Cardiac septum (tissue), 1 donor: ENCODE data around the gene COA1. TPM values are rescaled to one million over a fixed set of nuclear protein-coding genes. Genes with fewer than 3 reads are reported as not detected.
"Not testable (repeated sequence)": the region's sequence is repeated elsewhere in the genome, so short reads cannot be mapped to it uniquely, and the experiment has no call there.

ENCODE experiments used
- DNase-seq: peaks from one replicate; pipeline ENCODE4 v3.0.0-alpha.2; 2020; ENCODE audit warnings: low spot score
- intact Hi-C: fragments of 100-400 bp; cut with DNase I; formaldehyde crosslinking; loops from one replicate; pipeline ENCODE4 v1.14.0; 2022
- total RNA-seq: library from RNA; stranded (reverse); fragmentation: NEBNext Ultra II Directional; extraction: Animal tissue kit (Norgen Biotek cat#: 25700); gene quantifications from one replicate; pipeline ENCODE4 v1.2.1, GENCODE V29; 2021
- donor health status: DM: no; HTN: no; CAD: no.

Gene COA1
- total RNA-seq, 1 donor from 2014 or later, result 62.4 TPM

DNA sequence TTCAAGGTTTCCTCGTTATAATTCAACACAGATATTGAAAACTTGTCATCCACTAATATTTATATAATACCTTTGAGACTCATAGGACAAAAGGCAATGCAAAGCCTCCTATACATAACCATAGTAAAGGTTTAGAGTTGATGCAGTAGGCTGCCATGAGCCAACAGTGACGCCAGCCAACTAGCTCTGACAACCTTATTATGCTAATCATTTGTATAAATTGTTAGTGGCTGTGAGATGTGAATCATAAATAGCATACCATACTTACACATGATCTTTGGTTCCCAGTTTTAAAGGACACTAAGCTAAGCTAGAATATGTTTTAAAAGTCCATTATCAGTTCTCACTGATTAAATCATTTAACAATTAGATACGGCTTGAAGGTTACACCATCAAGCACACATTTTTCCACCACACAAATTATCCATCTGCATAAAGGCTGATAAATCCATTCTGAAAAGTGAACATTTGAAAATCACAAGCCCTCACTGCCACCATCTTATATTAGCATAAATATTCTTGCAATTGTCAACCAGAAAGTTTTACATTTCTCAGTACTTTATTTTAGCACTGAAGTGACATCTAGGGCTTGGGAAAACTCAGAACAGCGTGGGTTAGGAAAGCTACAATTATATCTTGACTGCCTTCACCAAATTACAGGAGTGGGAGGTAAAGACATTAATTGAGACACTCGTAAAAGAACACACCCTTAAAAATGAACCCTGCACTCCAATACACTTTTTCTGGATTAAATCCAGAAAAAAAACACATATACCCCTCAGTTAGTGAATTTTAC, 30.7 kb downstream of the COA1 start:
- intact Hi-C loops, result no loop called here

DNA sequence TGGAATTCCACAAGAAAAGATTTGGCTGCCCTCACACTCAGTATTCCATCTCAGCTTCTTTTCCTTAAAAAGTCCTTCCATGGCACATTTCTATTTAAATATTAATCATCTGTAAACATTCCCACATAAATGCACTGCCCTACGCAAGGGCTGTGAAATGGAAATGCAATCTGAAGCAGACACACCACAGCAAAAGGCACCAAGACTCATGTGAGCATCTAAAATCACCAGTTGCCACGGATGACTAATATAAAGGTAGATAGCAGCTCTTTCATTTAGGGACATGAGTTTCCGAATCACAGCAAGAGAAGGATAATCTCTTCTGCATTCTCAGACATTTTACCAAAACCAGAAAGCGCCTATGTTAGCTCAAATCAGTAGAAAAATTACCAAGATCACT, 31.6 kb downstream of the COA1 start:
- intact Hi-C loops, result no loop called here
- no peak for DNase-seq

More for the DNA sequence above, 30.7 kb downstream of the COA1 start:
- DNase-seq, result no peak

DNA sequence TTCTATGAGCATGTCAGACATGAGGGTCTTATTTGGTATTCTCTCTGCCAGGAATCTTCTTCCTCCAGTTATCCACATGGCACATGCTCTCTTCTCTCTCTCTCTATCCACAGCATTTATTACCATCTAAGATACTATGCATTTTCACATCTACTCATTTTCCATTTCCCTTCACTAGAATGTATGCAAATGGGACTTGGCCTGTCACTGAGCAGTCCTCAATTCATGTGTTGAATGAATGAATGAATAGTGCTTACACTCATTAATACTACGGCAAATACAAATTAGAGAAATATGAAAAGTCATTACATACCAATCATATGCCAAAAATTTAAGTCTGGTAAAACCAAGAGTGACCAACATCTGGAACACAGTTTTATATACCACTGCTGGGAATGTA, 34.0 kb downstream of the COA1 start:
- no peak for DNase-seq
- intact Hi-C loops, result no loop called here

DNA sequence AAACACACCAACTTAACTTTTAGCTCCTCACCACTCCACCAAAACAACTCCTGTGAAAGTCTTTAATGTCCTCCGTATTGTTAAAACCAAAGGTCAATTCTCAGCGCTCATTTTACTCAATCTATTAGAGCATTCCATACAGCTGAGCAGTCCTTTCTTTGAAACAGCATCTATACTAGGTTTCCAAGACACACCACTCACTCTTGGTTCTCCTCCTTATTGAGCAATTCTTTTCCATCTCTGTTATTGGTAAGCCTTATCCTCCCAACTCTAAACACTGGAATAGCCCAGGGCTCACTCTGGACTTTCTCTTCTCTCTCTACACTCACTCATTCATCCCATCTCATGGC, 34.9 kb downstream of the COA1 start:
- no peak for DNase-seq
- intact Hi-C loops, result no loop called here

DNA sequence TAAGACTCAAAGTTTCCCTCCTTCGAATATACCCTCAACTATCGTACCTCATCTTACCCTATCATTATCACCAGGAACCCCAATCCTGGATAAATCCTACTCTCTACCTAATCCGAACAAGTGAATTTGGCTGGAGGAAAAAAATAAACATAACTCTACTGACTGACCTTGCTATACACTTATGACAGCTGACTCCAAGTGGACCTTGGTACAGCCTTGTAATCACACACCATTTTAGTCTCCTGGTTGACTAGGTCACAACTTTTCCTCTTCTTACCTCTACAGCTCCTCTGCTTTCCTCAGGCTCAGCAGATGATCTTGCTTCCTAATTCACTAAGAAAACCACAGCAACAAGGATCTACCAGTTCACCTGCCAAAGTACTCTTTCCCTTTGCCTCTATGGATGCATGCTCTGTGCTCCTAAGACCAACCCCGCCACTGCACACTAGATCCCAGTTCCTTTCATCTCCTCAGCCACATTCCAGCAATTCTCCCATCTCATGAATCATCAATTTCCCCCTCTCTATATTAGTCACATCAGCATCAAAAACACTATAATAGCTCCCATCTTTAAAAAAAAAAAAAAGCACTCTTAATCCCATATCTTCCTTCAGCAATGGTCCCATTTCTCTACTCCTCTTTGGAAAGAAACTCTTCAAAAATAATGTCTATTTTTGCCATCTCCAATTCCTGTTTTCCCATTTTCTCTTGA, 35.5 kb downstream of the COA1 start:
- no peak for DNase-seq
- intact Hi-C loops, result no loop called here

DNA sequence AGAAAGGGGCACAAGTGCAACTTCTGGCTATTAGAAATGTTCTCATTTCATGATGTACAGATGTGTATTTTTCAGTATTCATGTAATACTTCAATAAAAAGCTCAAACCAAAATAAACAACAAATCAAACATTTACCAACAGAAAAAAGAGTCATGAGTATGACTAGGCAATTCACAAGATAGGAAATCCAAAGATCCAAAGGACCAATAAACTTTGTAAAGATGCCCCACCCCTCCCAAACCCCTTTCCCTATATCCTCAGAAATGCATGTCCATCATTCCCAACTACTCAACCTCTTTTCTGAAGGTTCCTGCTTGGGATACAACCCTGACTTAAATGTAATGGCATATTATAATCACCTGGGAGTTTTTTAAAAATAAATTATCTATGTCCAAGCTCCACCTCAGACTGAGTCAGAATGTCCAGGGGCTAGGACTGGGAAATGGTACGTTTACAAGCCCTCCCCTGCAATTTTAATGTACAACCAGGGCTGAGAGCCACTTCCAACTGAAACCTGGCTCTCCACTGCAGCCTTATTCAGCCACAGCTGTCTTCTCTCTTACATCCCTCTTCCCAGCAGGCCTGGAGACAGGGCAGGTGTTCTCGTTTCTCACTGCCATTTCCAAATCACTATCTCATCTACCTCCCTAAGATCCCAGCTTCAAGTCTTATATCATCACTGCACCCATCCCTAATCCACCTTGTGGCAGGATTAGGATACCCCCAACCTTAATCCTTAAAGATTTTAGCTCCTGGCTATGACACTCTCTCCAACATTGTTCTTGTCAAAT, 36.5 kb downstream of the COA1 start:
- intact Hi-C loops, result no loop called here
- DNase-seq, result no peak

DNA sequence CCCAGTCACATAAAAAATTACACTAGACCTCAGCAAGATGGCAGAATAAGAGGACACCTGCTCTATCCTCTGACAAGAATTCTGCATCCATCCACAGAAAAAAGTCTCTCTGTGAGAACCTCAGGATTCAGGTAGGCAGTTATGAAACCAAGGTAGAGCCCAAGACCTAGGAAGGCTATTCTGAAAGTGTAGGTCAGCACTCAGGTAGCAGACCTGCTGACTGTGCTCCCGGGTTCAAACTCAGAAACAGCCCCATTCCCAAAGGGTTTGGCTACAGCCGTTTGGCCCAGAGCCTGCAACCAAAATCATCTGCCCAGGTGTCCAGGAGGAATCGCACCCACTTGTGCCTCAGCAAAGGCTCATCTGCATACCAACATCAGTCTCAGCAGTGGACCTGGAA, 37.7 kb downstream of the COA1 start:
- intact Hi-C loops, result no loop called here
- no peak for DNase-seq

DNA sequence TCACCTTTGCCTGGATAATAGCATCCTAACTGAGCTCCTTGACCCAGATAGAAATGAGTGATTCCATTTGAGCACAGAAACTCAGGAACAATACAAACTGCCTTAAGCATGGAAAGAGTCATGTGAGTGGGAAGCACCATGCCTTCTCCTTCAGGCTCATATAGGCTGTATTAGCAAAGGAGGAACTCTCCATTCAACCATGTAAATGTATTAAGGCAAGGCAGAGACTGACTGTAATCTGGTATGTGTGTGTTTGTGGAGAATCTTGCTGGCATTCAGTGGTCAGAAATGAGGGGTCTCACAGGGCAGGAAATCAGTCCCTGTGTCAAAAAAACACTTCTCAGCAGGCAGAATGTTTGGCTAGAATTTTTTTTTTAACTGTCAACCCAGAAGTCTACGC, 40.2 kb downstream of the COA1 start:
- no peak for DNase-seq
- intact Hi-C loops, result no loop called here

DNA sequence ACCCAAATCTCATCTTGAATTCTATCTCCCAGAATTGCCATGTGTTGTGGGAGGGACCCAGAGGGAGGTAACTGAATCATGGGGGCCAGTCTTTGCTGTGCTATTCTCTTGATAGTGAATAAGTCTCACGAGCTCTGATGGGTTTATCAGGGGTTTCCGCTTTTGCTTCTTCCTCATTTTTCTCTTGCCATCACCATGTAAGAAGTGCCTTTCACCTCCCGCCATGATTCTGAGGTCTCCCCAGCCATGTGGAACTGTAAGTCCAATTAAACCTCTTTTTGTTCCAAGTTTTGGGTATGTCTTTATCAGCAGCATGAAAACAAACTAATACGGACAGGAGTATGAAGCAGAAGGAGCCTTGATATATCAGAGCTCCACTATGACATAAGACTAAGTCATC, 41.5 kb downstream of the COA1 start:
- intact Hi-C loops, DNase-seq: not testable (repeated sequence)

DNA sequence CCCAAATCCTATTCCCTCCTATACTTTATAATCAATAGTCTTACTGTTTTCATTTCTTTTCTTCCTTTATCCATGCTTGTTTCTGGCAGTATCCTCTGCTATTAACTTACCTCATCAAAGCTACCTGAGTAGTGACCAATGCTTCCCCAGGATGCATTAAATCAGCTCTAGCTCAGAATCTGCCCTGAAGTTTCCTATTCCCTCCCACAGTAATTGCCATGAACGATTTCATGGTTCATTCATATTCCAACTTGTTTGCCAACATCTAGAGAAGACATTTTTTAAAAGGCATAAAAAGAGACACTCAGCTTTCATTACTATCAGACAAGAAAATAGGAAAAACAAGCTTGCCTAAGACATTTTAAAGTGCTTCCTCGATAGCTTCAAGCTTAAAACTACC, 42.3 kb downstream of the COA1 start:
- intact Hi-C loops, result no loop called here

DNA sequence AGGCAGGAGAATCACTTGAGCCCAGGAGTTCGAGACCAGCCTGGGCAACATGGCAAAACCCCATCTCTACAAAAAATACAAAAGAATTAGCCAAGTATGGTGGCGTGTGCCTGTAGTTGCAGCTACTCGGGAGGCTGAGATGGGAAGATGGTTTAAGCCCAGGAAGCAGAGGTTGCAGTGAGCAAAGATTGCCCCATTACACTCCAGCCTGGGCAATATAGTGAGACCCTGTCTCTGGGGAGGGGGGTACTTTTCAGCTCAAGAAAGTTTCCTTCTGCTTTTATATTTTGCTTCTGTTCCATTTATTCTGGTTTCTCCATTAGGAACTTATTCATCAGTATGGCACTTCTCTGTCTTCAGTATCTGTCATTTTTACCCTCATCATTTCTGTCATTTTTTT, 48.6 kb downstream of the COA1 start:
- DNase-seq, result no peak
- intact Hi-C loops, result no loop called here

More for the DNA sequence above, 42.3 kb downstream of the COA1 start:
- DNase-seq, result no peak

DNA sequence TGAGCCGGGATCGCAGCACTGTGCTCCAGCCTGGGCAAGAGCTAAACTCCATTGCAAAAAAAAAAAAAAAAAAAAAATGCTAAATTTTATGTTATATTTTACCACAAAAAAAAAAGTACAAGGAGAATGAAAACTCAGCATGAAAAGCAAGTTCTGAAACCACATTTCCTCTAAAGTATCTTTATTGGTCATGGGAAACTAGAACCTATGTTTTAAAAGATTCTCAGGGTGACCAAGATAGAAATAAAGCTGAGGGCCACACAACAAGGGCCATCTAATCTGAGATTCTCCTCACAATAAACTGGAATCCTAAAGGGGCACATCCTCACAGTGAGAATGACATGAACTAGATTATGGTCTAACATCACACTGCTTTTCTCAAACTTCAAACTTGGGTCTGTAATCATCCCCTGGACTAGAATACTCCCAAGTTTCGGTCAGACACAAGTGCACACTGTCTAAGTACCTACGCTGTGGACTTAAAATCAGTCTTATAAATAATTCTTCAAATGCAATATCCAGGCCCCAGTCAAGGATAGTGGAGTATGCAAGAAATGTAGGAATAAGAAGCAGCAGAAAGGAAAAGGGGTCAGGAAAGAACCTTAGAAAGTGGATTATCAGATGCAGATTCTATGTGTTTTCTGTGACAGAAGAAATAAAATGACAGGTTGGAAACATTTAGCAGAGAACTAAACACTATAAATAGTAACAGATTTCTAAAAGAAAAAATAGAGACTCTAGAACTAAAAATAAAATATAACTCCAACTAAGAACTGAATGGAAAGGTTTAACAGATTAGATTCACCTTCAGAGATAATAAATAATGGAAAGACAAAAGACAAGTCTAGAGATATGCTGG, 49.9 kb downstream of the COA1 start:
- intact Hi-C loops, result no loop called here
- DNase-seq, result no peak

DNA sequence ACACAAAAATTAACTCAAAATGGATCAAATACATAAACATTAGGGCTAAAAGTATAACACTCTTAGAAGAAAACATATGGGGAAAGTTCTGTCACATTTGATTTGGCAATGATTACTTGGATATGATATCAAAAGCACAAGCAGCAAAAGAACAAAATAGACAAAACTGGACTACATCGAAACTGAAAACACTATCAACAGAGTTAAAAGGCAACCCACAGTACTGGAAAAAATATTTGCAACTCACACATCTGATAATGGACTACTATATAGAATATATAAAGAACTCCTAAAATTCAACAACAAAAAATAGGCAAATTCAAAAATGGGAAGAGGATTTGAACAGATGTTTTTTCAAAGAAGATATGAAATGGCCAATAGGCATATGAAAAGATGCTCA, 51.0 kb downstream of the COA1 start:
- no peak for DNase-seq
- intact Hi-C loops, result no loop called here

DNA sequence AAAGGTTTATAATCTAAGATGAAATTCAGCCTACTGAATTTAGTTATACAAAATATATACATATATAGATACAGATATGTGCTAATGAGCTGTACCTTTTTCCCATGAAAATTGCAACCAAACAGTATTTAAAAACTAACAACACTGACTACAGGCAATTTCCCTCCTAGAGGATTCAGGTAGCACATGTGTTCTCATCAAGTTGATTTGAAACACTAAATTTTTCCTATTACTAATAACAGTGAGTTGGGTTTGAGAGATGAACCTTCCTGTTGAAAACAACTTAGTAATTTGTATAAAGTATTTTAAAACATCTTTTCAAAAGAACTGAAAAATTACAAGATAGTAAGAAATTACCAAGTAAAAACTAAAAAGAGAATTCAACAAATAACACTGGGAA, 51.5 kb downstream of the COA1 start:
- DNase-seq, result no peak
- intact Hi-C loops, result no loop called here

DNA sequence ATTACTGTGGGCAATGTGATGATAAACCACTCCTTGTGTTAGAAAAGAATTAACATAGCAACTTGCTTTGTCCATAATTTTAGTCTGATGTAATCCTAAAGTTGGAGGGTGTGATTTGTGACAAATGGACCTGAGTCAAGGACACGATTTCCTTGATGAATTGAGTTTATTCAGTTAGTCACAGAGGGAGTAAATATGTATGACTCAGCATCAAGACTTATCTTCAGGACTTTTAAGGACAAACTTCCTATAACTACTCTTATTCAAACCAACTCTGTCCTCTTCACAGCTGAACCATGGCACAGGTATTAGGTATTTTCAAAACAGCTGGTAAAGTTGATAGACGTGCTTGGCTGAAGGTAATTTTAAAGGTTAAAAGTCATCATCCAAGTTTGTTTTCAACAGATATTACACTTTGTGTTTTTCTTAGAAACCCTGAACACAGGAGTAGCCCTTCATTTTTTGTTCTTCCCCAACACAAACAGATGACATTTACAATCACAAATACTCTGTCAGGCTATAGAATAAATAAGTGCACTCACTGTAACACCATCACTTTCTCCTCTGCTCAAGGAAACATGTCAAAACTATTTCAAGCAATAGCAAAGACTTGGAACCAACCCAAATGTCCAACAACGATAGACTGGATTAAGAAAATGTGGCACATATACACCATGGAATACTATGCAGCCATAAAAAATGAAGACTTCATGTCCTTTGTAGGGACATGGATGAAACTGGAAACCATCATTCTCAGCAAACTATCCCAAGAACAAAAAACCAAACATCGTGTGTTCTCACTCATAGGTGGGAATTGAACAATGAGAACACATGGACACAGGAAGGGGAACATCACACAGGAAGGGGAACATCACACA, 54.5 kb downstream of the COA1 start:
- intact Hi-C loops, result no loop called here
- no peak for DNase-seq

DNA sequence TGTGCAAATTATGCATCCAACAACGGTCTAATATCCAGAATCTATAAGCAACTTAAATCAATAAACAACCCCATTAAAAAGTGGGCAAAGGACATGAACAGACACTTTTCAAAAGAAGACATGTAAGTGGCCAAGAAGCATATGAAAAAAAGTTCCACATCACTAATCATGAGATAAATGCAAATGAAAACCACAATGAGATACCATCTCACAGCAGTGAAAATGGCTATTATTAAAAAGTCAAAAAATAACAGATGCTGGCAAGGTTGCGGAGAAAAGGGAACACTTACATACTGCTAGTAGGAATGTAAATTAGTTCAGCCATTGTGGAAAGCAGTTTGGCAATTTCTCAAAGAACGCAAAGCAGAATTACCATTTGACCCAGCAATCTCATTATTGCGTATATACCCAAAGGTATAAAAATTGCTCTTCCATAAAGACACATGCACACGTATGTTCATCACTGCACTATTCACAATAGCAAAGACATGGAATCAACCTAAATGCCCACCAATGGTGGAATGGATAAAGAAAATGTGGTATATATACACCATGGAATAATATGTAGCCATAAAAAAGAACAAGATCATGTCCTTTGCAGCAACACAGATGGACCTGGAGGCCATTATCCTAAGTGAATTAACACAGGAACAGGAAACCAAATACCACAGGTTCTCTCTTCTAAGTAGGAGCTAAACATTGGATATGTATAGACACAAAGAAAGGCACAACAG, 55.9 kb downstream of the COA1 start:
- intact Hi-C loops, DNase-seq: not testable (repeated sequence)

DNA sequence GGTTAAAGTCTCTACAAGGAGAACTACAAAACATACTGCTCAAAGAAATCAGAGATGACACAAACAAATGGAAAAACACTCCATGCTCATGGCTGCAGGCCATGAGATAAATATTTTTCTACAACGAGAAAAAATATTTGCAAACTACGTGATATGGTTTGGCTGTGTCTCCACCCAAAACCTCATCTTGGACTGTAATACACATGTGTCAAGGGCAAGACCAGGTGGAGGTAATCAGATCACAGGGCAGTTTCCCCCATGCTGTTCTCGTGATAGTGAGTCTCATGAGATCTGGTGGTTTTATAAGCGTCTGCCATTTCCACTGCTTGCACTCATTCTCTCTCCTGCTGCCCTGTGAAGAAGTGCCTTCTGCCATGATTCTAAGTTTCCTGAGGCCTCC, 57.8 kb downstream of the COA1 start:
- no peak for DNase-seq
- intact Hi-C loops, result no loop called here
